ENCODE results near the gene TSC22D1. TPM values are rescaled to one million over a fixed set of nuclear protein-coding genes. Genes with fewer than 3 reads are reported as not detected.

Gene TSC22D1
- total and polyA plus RNA-seq, 4 donors = 21.0 to 43.5 (median 37.0) TPM

- Histone ChIP-seq H3K27me3 (ENCODE audit: control insufficient read depth in 4 of 4, insufficient read depth in 4 of 4, low read length in 3 of 4) (no peaks in the 10 kb centered on the region), H3K4me3 (ENCODE audit: low read depth in 1 of 3, low read length in 3 of 3) (no peak overlapping the region), H3K9me3 (ENCODE audit: control insufficient read depth in 4 of 4, low read length in 3 of 4) (no peaks in the 10 kb centered on the region), H3K4me1 (ENCODE audit: control insufficient read depth in 4 of 4, insufficient read depth in 4 of 4, low read length in 3 of 4) (no peaks in the 10 kb centered on the region), H3K36me3 (ENCODE audit: control insufficient read depth in 4 of 4, insufficient read depth in 3 of 4, low read depth in 1 of 4, low read length in 3 of 4) (no peaks in the 10 kb centered on the region), H3K9ac (ENCODE audit: low read depth in 1 of 2, low read length in 2 of 2) (no peak overlapping the region), H3K27ac (ENCODE audit: low read depth in 1 of 2, low read length in 2 of 2) (no peak overlapping the region)
- DNase-seq (ENCODE audit: low spot score) = no peak
- TF ChIP-seq HNF4G (IDR thresholded peaks at IDR 0.05) (no peak), RAD21 (IDR thresholded peaks at IDR 0.05) (no peak), YY1 (IDR thresholded peaks at IDR 0.05) (no peak)
- WGBS = 77% methylated on average over 9 of the region's 9 CpGs
Observed at GRCh38 chr13:44425041-44425814, 150.9 kb downstream of the TSC22D1 start.

DNA sequence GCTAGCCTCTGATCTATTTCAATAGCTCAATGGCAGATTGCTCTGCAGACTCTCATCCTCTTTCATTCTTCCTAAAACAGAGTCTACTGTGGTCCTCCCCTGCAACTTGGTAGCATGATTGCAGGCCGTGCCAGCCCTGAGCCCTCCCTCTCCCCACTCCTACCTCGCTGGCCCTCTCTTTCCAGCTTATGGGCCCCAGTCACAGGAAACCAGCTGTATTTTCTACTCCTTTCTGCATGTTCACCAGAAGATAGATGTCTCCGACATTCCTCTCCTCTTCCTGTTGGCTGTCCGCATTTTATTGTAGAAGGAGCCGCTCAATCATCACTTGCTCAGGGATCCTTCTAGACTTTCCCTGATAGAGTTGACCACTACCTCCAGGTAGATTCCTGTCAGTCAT is 152.3 kb downstream of the TSC22D1 start:
- H3K27ac ChIP-seq (ENCODE audit: low read depth in 1 of 2, low read length in 2 of 2) = no peak overlapping the region
- WGBS = 95% methylated on average over 5 of the region's 5 CpGs
- no peaks in the 10 kb centered on the region for H3K4me1 ChIP-seq (ENCODE audit: control insufficient read depth in 4 of 4, insufficient read depth in 4 of 4, low read length in 3 of 4)
- H3K4me3 ChIP-seq (ENCODE audit: low read depth in 1 of 3, low read length in 3 of 3) = no peak overlapping the region
- H3K9ac ChIP-seq (ENCODE audit: low read depth in 1 of 2, low read length in 2 of 2) = no peak overlapping the region
- TF ChIP-seq NR2F2 (IDR thresholded peaks at IDR 0.05) (no peak), SP1 (IDR thresholded peaks at IDR 0.05) (no peak), TAF1 (conservative IDR thresholded peaks at IDR 0.05) (no peak), JUND (IDR thresholded peaks at IDR 0.05) (no peak), GABPA (IDR thresholded peaks at IDR 0.05 in 1 of 2, conservative IDR thresholded peaks at IDR 0.05 in 1 of 2) (no peak), EGR1 (IDR thresholded peaks at IDR 0.05; ENCODE audit: low read depth in 2 of 2) (no peak), HNF4G (IDR thresholded peaks at IDR 0.05) (no peak), ZBTB33 (IDR thresholded peaks at IDR 0.05) (no peak), YY1 (IDR thresholded peaks at IDR 0.05) (no peak), RAD21 (IDR thresholded peaks at IDR 0.05) (no peak), ATF3 (IDR thresholded peaks at IDR 0.05) (no peak), HNF4A (conservative IDR thresholded peaks at IDR 0.05) (no peak), FOXA2 (IDR thresholded peaks at IDR 0.05) (no peak), FOXA1 (IDR thresholded peaks at IDR 0.05) (no peak), RXRA (IDR thresholded peaks at IDR 0.05) (no peak), MAX (IDR thresholded peaks at IDR 0.05) (no peak)
- TF ChIP-seq, protein P1, sequence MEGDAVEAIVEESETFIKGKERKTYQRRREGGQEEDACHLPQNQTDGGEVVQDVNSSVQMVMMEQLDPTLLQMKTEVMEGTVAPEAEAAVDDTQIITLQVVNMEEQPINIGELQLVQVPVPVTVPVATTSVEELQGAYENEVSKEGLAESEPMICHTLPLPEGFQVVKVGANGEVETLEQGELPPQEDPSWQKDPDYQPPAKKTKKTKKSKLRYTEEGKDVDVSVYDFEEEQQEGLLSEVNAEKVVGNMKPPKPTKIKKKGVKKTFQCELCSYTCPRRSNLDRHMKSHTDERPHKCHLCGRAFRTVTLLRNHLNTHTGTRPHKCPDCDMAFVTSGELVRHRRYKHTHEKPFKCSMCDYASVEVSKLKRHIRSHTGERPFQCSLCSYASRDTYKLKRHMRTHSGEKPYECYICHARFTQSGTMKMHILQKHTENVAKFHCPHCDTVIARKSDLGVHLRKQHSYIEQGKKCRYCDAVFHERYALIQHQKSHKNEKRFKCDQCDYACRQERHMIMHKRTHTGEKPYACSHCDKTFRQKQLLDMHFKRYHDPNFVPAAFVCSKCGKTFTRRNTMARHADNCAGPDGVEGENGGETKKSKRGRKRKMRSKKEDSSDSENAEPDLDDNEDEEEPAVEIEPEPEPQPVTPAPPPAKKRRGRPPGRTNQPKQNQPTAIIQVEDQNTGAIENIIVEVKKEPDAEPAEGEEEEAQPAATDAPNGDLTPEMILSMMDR (IDR thresholded peaks at IDR 0.05; ENCODE audit: low read depth, low read length, missing input control) = no peak
- TF ChIP-seq, protein P2, sequence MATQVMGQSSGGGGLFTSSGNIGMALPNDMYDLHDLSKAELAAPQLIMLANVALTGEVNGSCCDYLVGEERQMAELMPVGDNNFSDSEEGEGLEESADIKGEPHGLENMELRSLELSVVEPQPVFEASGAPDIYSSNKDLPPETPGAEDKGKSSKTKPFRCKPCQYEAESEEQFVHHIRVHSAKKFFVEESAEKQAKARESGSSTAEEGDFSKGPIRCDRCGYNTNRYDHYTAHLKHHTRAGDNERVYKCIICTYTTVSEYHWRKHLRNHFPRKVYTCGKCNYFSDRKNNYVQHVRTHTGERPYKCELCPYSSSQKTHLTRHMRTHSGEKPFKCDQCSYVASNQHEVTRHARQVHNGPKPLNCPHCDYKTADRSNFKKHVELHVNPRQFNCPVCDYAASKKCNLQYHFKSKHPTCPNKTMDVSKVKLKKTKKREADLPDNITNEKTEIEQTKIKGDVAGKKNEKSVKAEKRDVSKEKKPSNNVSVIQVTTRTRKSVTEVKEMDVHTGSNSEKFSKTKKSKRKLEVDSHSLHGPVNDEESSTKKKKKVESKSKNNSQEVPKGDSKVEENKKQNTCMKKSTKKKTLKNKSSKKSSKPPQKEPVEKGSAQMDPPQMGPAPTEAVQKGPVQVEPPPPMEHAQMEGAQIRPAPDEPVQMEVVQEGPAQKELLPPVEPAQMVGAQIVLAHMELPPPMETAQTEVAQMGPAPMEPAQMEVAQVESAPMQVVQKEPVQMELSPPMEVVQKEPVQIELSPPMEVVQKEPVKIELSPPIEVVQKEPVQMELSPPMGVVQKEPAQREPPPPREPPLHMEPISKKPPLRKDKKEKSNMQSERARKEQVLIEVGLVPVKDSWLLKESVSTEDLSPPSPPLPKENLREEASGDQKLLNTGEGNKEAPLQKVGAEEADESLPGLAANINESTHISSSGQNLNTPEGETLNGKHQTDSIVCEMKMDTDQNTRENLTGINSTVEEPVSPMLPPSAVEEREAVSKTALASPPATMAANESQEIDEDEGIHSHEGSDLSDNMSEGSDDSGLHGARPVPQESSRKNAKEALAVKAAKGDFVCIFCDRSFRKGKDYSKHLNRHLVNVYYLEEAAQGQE (IDR thresholded peaks at IDR 0.05) = no peak
- no peaks in the 10 kb centered on the region for H3K9me3 ChIP-seq (ENCODE audit: control insufficient read depth in 4 of 4, low read length in 3 of 4)
- no peaks in the 10 kb centered on the region for H3K36me3 ChIP-seq (ENCODE audit: control insufficient read depth in 4 of 4, insufficient read depth in 3 of 4, low read depth in 1 of 4, low read length in 3 of 4)
- DNase-seq (ENCODE audit: low spot score) = no peak
- H3K27me3 ChIP-seq (ENCODE audit: control insufficient read depth in 4 of 4, insufficient read depth in 4 of 4, low read length in 3 of 4) = no peaks in the 10 kb centered on the region
